K562 (cell line): ENCODE data around the gene LSM6. TPM values are rescaled to one million over a fixed set of nuclear protein-coding genes. Genes with fewer than 3 reads are reported as not detected.

Experiments
- ESRRB ChIP-seq: fragments of 250-450 bp; sonication (Bioruptor Pico); IDR thresholded peaks from 2 replicates; pipeline ENCODE4 v1.5.0; 2020; ENCODE audit warnings: mild to moderate bottlenecking, moderate library complexity, borderline replicate concordance
- MIER1 ChIP-seq: fragments of 450-650 bp; IDR thresholded peaks from 2 replicates; pipeline ENCODE4 v1.6.1; 2016; ENCODE audit warnings: antibody characterized with exemption, mild to moderate bottlenecking, low read depth
- PBX2 ChIP-seq, 2 experiments: IDR thresholded peaks in 1 of 2; conservative IDR thresholded peaks in 1 of 2; 2 replicates each; pipeline ENCODE4 v1.6.1; 2016; ENCODE audit warnings: low read depth in 2 of 2, mild to moderate bottlenecking in 1 of 2, missing compliant biosample characterization in 1 of 2, missing genetic modification characterization in 1 of 2, moderate library complexity in 1 of 2
- PCBP1 ChIP-seq: fragments of 200-400 bp; formaldehyde crosslinking; IDR thresholded peaks from 2 replicates; pipeline ENCODE4 v1.6.1; 2018; ENCODE audit warnings: mild to moderate bottlenecking, low read depth, low read length; ENCODE audit not compliant: poor library complexity, severe bottlenecking
- PCBP2 ChIP-seq: fragments of 200-400 bp; formaldehyde crosslinking; IDR thresholded peaks from 2 replicates; pipeline ENCODE4 v1.6.1; 2018; ENCODE audit warnings: low read length, low read depth, mild to moderate bottlenecking, moderate library complexity; ENCODE audit not compliant: poor library complexity, severe bottlenecking
- POLR2B ChIP-seq: fragments of 450-650 bp; IDR thresholded peaks from 2 replicates; pipeline ENCODE4 v1.6.1; 2018; ENCODE audit warnings: low read depth; ENCODE audit not compliant: partially characterized antibody
- POLR2H ChIP-seq: IDR thresholded peaks from 2 replicates; pipeline ENCODE4 v1.6.1; 2016; ENCODE audit warnings: missing genetic modification characterization, low read depth, mild to moderate bottlenecking, control low read depth, missing compliant biosample characterization, moderate library complexity
- RREB1 ChIP-seq: fragments of 250-450 bp; sonication (Bioruptor Pico); IDR thresholded peaks from 2 replicates; pipeline ENCODE4 v1.4.0; 2020
- TEAD1 ChIP-seq, 2 experiments: fragments of 450-650 bp in 1 of 2; sonication (generic) in 1 of 2; formaldehyde crosslinking; IDR thresholded peaks; 2 replicates each; pipeline versions ENCODE4 v1.4.0 to v1.8.0; 2020 to 2022; ENCODE audit warnings: mild to moderate bottlenecking in 2 of 2, missing genetic modification reagents in 1 of 2
- THRAP3 ChIP-seq: fragments of 450-650 bp; IDR thresholded peaks from 2 replicates; pipeline ENCODE4 v1.6.1; 2016; ENCODE audit warnings: mild to moderate bottlenecking, inconsistent platforms, borderline replicate concordance
- ZBTB34 ChIP-seq: fragments of 250-450 bp; sonication (Bioruptor Pico); IDR thresholded peaks from 2 replicates; pipeline ENCODE4 v1.8.0; 2021; ENCODE audit warnings: mild to moderate bottlenecking, moderate library complexity
- ZNF175 ChIP-seq: fragments of 200-800 bp; sonication (Bioruptor generic); IDR thresholded peaks from 2 replicates; pipeline ENCODE4 v1.6.1; 2016; ENCODE audit warnings: low read depth, mild to moderate bottlenecking, missing genetic modification characterization, missing compliant biosample characterization
- ZNF586 ChIP-seq: fragments of 450-650 bp; formaldehyde crosslinking; conservative IDR thresholded peaks from 2 replicates; pipeline ENCODE4 v1.4.0; 2020; ENCODE audit warnings: mild to moderate bottlenecking, moderate library complexity
- polyA plus RNA-seq, 8 experiments: library from polyadenylated mRNA; depleted of rRNA in 4 of 8; stranded (reverse) in 5 of 8; unstranded in 3 of 8; fragments of >200 nt; fragmentation: Nextera tagmentation in 2 of 8; fragmentation: Illumina TruSeq in 1 of 8; extraction: Ambion mirVana in 2 of 8; extraction: Trizol in 1 of 8; gene quantifications; 2 replicates each; pipeline versions ENCODE4 v1.2.1 to v1.2.3, GENCODE V29; 2011 to 2014; ENCODE audit warnings: inconsistent platforms in 1 of 8, missing spikeins in 1 of 8
- total RNA-seq, 7 experiments: library from RNA; depleted of rRNA in 6 of 7; stranded (reverse); fragments of >200 nt in 6 of 7; fragmentation: Illumina TruSeq in 2 of 7; extraction: Trizol in 2 of 7; gene quantifications; 2 replicates each; pipeline versions ENCODE4 v1.2.1 to v1.2.3, GENCODE V29; 2011 to 2021; ENCODE audit warnings: low replicate concordance in 1 of 7

Gene LSM6
- total and polyA plus RNA-seq, 9 of the 15 experiments (the other 6 are each of a cell fraction or from before 2014, with no cell fraction given), result 39.9 to 150 (median 97.4) TPM

GRCh38 chr4:146235654-146236177, 60.2 kb downstream of the LSM6 start (continued):
- no peak for TF ChIP-seq ZBTB34 (CRISPR knock-in tag)
- TF ChIP-seq ZNF175 (CRISPR knock-in tag), result peak; percentile 94
- no peak for TF ChIP-seq TEAD1 (CRISPR knock-in tag; IDR thresholded peaks at IDR 0.05)
- no peak for TF ChIP-seq POLR2H (tag)
- no peak for TF ChIP-seq POLR2B
- no peak for TF ChIP-seq PBX2 (CRISPR knock-in tag; IDR thresholded peaks at IDR 0.05; ENCODE audit: low read depth)
- no peak for TF ChIP-seq PBX2 (tag; conservative IDR thresholded peaks at IDR 0.05; ENCODE audit: low read depth)
- no peak for TF ChIP-seq ESRRB (CRISPR knock-in tag)
- TF ChIP-seq PCBP1, result no peak
- no peak for TF ChIP-seq MIER1
- TF ChIP-seq PCBP2, result no peak
- no peak for TF ChIP-seq THRAP3
- no peak for TF ChIP-seq ZNF586 (CRISPR knock-in tag)
- TF ChIP-seq RREB1 (CRISPR knock-in tag), result no peak
